Ramos (cell line): ENCODE data around the gene PATL2.
"Not testable (repeated sequence)": the region's sequence is repeated elsewhere in the genome, so short reads cannot be mapped to it uniquely, and the experiment has no call there.

Source experiments
- in situ Hi-C: fragments of 300-500 bp; cut with MboI; formaldehyde crosslinking; loops from one replicate; pipeline ENCODE4 v1.14.3; 2022; ENCODE audit warnings: low sequenced_read_pairs; ENCODE audit not compliant: unreplicated experiment

Gene PATL2

GRCh38 chr15:44662478-44663409 lies 48.4 kb downstream of the PATL2 start:
- in situ Hi-C loops = no loop called here

GRCh38 chr15:44661576-44661975 lies 49.5 kb downstream of the PATL2 start:
- in situ Hi-C loops = no loop called here

GRCh38 chr15:44659056-44659455 lies 52.1 kb downstream of the PATL2 start:
- in situ Hi-C loops = no loop called here

- in situ Hi-C loops = no loop called here
Observed at GRCh38 chr15:44657378-44657777, 53.7 kb downstream of the PATL2 start.

- in situ Hi-C loops = no loop called here
Observed at GRCh38 chr15:44656913-44657312, 54.2 kb downstream of the PATL2 start.

- in situ Hi-C loops = no loop called here
Observed at GRCh38 chr15:44656298-44656697, 54.8 kb downstream of the PATL2 start.

- in situ Hi-C loops = no loop called here
Observed at GRCh38 chr15:44654858-44655257, 56.3 kb downstream of the PATL2 start.

- in situ Hi-C loops = no loop called here
Observed at GRCh38 chr15:44647637-44648036, 63.5 kb downstream of the PATL2 start.

GRCh38 chr15:44647036-44647435 lies 64.1 kb downstream of the PATL2 start:
- in situ Hi-C loops = no loop called here

GRCh38 chr15:44646460-44646859 lies 64.7 kb downstream of the PATL2 start:
- in situ Hi-C loops = no loop called here

GRCh38 chr15:44641651-44642050 lies 69.5 kb downstream of the PATL2 start:
- in situ Hi-C loops = no loop called here

GRCh38 chr15:44636976-44637375 lies 74.1 kb downstream of the PATL2 start:
- in situ Hi-C loops = no loop called here

GRCh38 chr15:44633603-44634002 lies 77.5 kb downstream of the PATL2 start:
- in situ Hi-C loops = no loop called here

GRCh38 chr15:44625286-44625685 lies 85.8 kb downstream of the PATL2 start:
- in situ Hi-C loops = not testable (repeated sequence)

- in situ Hi-C loops = no loop called here
Observed at GRCh38 chr15:44623178-44623577, 87.9 kb downstream of the PATL2 start.

- in situ Hi-C loops = no loop called here
Observed at GRCh38 chr15:44620081-44620480, 91.0 kb downstream of the PATL2 start.

GRCh38 chr15:44616974-44617373 lies 94.1 kb downstream of the PATL2 start:
- in situ Hi-C loops = no loop called here
